ENCODE measurements around the gene IER5. TPM values are rescaled to one million over a fixed set of nuclear protein-coding genes. Genes with fewer than 3 reads are reported as not detected.

IER5 gene
- polyA plus RNA-seq, 1 of the 3 experiments (the other 2 are of a cell fraction) = 52.9 TPM

- no peaks in the 10 kb centered on the region for H3K9me3 ChIP-seq
- peaks cover 13 to 26% of the 10 kb centered on the region in 2 experiments; a peak in 3 of 4 replicates for H3K4me1 ChIP-seq (ENCODE audit: control insufficient read depth in 1 of 2, insufficient read depth in 2 of 2, low read depth in 1 of 2, low read length in 1 of 2)
- DNase-seq = no peak
- H3K4me3 ChIP-seq (ENCODE audit: low read depth in 2 of 2, low read length in 1 of 2) = no peak overlapping the region
- H3K9me2 ChIP-seq = no peaks in the 10 kb centered on the region
- H3K4me2 ChIP-seq = no peak overlapping the region
- no peaks in the 10 kb centered on the region for H3K36me3 ChIP-seq (replicated peaks in 1 of 2; ENCODE audit: control insufficient read depth in 1 of 2, insufficient read depth in 2 of 2, low read length in 1 of 2)
- ChIA-PET CTCF (interaction anchor here (18.5 kb wide), 1 partner anchor 30 kb away, joined by 143 read pairs; no protein-coding TSS in a partner anchor), POLR2A (interaction anchor here (0.9 kb wide), 1 partner anchor 23 kb away, joined by 4 read pairs; the partner anchor contains the start of gene IER5)
- TF ChIP-seq, protein P1, sequence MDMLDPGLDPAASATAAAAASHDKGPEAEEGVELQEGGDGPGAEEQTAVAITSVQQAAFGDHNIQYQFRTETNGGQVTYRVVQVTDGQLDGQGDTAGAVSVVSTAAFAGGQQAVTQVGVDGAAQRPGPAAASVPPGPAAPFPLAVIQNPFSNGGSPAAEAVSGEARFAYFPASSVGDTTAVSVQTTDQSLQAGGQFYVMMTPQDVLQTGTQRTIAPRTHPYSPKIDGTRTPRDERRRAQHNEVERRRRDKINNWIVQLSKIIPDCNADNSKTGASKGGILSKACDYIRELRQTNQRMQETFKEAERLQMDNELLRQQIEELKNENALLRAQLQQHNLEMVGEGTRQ (IDR thresholded peaks at IDR 0.05; ENCODE audit: borderline replicate concordance, low read depth, low read length) = no peak
- TF ChIP-seq PBX3 (IDR thresholded peaks at IDR 0.05) = no peak
- H3K27me3 ChIP-seq (ENCODE audit: insufficient read depth) = no peaks in the 10 kb centered on the region
- WGBS (ENCODE audit: low lambda C conversion rate) = 87% methylated on average over 1 of the region's 3 CpGs
- H4K20me1 ChIP-seq (ENCODE audit: insufficient read depth) = no peaks in the 10 kb centered on the region
- H3F3A ChIP-seq (replicated peaks; ENCODE audit: insufficient read depth) = peaks cover 18% of the 10 kb centered on the region
- no peak overlapping the region for H2AFZ ChIP-seq (ENCODE audit: low read depth)
- no peaks in the 10 kb centered on the region for H3K79me2 ChIP-seq (ENCODE audit: insufficient read depth)
- peak overlapping the region in 1 of 2 experiments; percentile 85; a peak in 2 of 4 replicates for H3K27ac ChIP-seq (ENCODE audit: low read depth in 2 of 2, low read length in 1 of 2)
- no peak overlapping the region for H3K9ac ChIP-seq
These were observed 23.1 kb downstream of the IER5 start for GRCh38 chr1:181111559-181111958.

DNA sequence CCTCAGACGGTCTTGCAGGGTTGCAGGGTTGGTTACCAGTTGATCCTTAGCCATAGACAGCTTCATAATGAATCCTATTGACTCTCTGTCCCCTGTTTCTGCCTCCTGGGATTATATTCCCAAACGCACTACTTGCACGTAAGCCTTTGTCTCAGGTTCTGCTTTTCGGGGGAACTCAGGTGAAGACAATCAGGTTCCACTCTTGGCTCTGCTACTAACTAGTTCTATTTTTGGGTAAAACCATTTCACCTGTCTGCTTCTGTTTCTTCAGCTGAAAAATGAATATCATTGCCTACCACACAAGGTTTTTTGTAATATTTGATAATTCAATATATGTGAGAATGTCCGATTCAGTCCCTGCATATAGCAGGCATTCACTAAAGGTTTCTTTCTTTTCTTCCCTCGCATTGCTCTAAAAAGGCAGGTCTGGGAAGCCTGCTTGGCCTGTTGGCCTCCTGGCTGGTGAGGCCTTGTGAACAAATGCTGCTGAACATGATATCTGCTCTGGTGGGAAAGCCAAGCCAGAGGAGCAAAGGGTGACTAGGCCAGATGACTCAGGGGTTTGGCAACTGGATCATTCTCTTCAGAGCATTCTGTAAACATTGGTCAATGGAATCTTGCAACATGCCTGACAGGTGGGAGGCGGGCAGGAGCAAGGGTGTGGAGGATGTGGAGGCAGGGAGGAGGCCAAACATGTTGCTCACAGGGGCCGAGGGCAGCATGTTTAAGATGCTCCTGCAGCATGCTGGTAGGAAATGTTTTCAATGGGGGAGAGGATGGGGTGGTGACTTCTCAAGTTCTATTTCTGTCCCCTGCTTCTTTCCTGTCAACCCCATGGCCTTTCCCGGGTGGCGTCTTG is 23.8 kb downstream of the IER5 start:
- Histone ChIP-seq H3K4me1 (ENCODE audit: control insufficient read depth in 1 of 2, insufficient read depth in 2 of 2, low read depth in 1 of 2, low read length in 1 of 2) (peaks cover 13 to 29% of the 10 kb centered on the region in 2 experiments; a peak in 3 of 4 replicates), H3K9ac (peak overlapping the region; percentile 34; the same call in 1 of the 2 replicates), H3K9me2 (no peaks in the 10 kb centered on the region), H2AFZ (ENCODE audit: low read depth) (no peak overlapping the region), H3K36me3 (replicated peaks in 1 of 2; ENCODE audit: control insufficient read depth in 1 of 2, insufficient read depth in 2 of 2, low read length in 1 of 2) (no peaks in the 10 kb centered on the region), H3K79me2 (ENCODE audit: insufficient read depth) (no peaks in the 10 kb centered on the region), H3K4me3 (ENCODE audit: low read depth in 2 of 2, low read length in 1 of 2) (no peak overlapping the region), H3K4me2 (peak overlapping the region; percentile 38), H4K20me1 (ENCODE audit: insufficient read depth) (no peaks in the 10 kb centered on the region), H3K27ac (ENCODE audit: low read depth in 2 of 2, low read length in 1 of 2) (peak overlapping the region; percentile 75 to 85; a peak in 3 of 4 replicates), H3F3A (replicated peaks; ENCODE audit: insufficient read depth) (peaks cover 14% of the 10 kb centered on the region), H3K27me3 (ENCODE audit: insufficient read depth) (no peaks in the 10 kb centered on the region), H3K9me3 (no peaks in the 10 kb centered on the region)
- no peak for DNase-seq
- ChIA-PET POLR2A (interaction anchor here (0.9 to 1.5 kb wide), 3 partner anchors 16 to 24 kb away, joined by 3 to 4 read pairs (median 3); partner anchors contain the start of gene IER5), CTCF (interaction anchor here (1.4 to 18.5 kb wide), 3 partner anchors 23 to 230 kb away, joined by 4 to 143 read pairs (median 5); no protein-coding TSS in a partner anchor)
- WGBS (ENCODE audit: low lambda C conversion rate) = 46% methylated on average over 10 of the region's 10 CpGs
- TF ChIP-seq RAD21 (IDR thresholded peaks at IDR 0.05; ENCODE audit: low read length) (no peak), RCOR1 (IDR thresholded peaks at IDR 0.05; ENCODE audit: low read length) (no peak), JUND (IDR thresholded peaks at IDR 0.05) (peak; percentile 93), IRF3 (IDR thresholded peaks at IDR 0.05; ENCODE audit: low read depth, low read length) (no peak), SIN3A (IDR thresholded peaks at IDR 0.05; ENCODE audit: borderline replicate concordance, low read depth, low read length) (peak; percentile 82; the same call in 1 of the 2 replicates), CTCF (IDR thresholded peaks at IDR 0.05) (no peak), YY1 (IDR thresholded peaks at IDR 0.05; ENCODE audit: low read depth) (no peak), POLR2AphosphoS5 (IDR thresholded peaks at IDR 0.05; ENCODE audit: low read depth, low read length) (peak; percentile 68; the same call in 1 of the 2 replicates), EP300 (IDR thresholded peaks at IDR 0.05; ENCODE audit: borderline replicate concordance in 1 of 2, low read depth in 1 of 2, low read length in 1 of 2) (peak in 1 of 2 experiments; percentile 82; a peak in 1 of 4 replicates), NFIC (IDR thresholded peaks at IDR 0.05; ENCODE audit: borderline replicate concordance) (peak; percentile 93), TAF1 (IDR thresholded peaks at IDR 0.05; ENCODE audit: borderline replicate concordance, low read depth, low read length) (peak; percentile 27; the same call in 1 of the 2 replicates), RXRA (IDR thresholded peaks at IDR 0.05; ENCODE audit: borderline replicate concordance, low read depth) (peak; percentile 97), RFX5 (IDR thresholded peaks at IDR 0.05; ENCODE audit: low read length) (no peak), MXI1 (IDR thresholded peaks at IDR 0.05; ENCODE audit: low read depth, low read length) (no peak)
- TF ChIP-seq, protein P1 (IDR thresholded peaks at IDR 0.05; ENCODE audit: borderline replicate concordance, low read depth, low read length) = no peak
